ENCODE results near the gene SNX18. TPM values are rescaled to one million over a fixed set of nuclear protein-coding genes. Genes with fewer than 3 reads are reported as not detected.

The SNX18 gene
- total RNA-seq, 2 donors from 2014 or later, result 19.7 to 20.5 TPM

DNA sequence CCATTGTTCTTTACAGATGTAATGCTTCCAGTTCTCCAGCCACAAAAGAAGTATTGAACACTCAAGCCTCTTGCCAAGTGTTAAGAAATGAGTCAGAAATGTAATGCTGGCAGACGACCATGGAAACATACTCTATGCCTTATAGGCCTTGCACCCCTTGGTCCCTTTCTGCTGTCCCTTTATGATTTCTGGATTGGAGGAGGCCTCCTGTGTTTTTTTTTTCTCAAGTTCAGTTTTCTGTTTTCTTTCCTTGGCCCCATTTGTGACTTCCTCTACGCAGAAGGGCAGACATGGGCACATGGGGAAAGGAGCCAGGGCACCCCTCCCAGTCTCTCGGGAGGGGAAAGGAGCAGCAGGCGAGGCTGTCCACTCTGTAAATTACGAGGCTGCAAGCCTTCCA is 53.4 kb downstream of the SNX18 start:
- Histone ChIP-seq H3K9me3 (ENCODE audit: control insufficient read depth, low read length) (no peaks in the 10 kb centered on the region), H3K4me3 (ENCODE audit: low read length) (no peak overlapping the region), H3K9ac (ENCODE audit: extremely low read depth, low read length, poor library complexity, severe bottlenecking) (no peak overlapping the region), H3K27ac (ENCODE audit: low read depth, low read length) (no peak overlapping the region), H3K4me1 (ENCODE audit: control insufficient read depth, insufficient read depth, low read length) (no peaks in the 10 kb centered on the region), H3K36me3 (ENCODE audit: control insufficient read depth, insufficient read depth, low read length) (no peaks in the 10 kb centered on the region), H3K27me3 (ENCODE audit: control insufficient read depth, insufficient read depth, low read length, poor library complexity, severe bottlenecking) (no peaks in the 10 kb centered on the region)
- TF ChIP-seq CTCF (conservative IDR thresholded peaks at IDR 0.05), result no peak
- Mint-ChIP-seq H3K36me3 (ENCODE audit: low read depth) (no peaks in the 10 kb centered on the region), H3K4me3 (no peak overlapping the region), H3K9me3 (peaks cover 3% of the 10 kb centered on the region), H3K27ac (no peak overlapping the region), H3K4me1 (no peaks in the 10 kb centered on the region), H3K27me3 (ENCODE audit: insufficient read depth) (no peaks in the 10 kb centered on the region)
- DNase-seq, result no peak
- WGBS, 2 experiments (ENCODE audit: insufficient coverage in 1 of 2, insufficient read length in 1 of 2), result 92 to 100% methylated on average over 3 to 5 of the region's 5 CpGs

GRCh38 chr5:54571462-54571861 is 53.9 kb downstream of the SNX18 start:
- no peaks in the 10 kb centered on the region for H3K27me3 Mint-ChIP-seq (ENCODE audit: insufficient read depth)
- TF ChIP-seq CTCF (conservative IDR thresholded peaks at IDR 0.05), result no peak
- H3K9me3 ChIP-seq (ENCODE audit: control insufficient read depth, low read length), result no peaks in the 10 kb centered on the region
- peaks cover 3% of the 10 kb centered on the region for H3K9me3 Mint-ChIP-seq
- H3K4me3 Mint-ChIP-seq, result no peak overlapping the region
- no peaks in the 10 kb centered on the region for H3K27me3 ChIP-seq (ENCODE audit: control insufficient read depth, insufficient read depth, low read length, poor library complexity, severe bottlenecking)
- no peak overlapping the region for H3K4me3 ChIP-seq (ENCODE audit: low read length)
- H3K27ac Mint-ChIP-seq, result no peak overlapping the region
- no peak overlapping the region for H3K9ac ChIP-seq (ENCODE audit: extremely low read depth, low read length, poor library complexity, severe bottlenecking)
- DNase-seq, result peak; percentile 62
- H3K4me1 ChIP-seq (ENCODE audit: control insufficient read depth, insufficient read depth, low read length), result no peaks in the 10 kb centered on the region
- WGBS, 2 experiments (ENCODE audit: insufficient coverage in 1 of 2, insufficient read length in 1 of 2), result 72 to 79% methylated on average over 3 to 5 of the region's 5 CpGs
- no peaks in the 10 kb centered on the region for H3K4me1 Mint-ChIP-seq
- H3K27ac ChIP-seq (ENCODE audit: low read depth, low read length), result no peak overlapping the region
- no peaks in the 10 kb centered on the region for H3K36me3 Mint-ChIP-seq (ENCODE audit: low read depth)
- no peaks in the 10 kb centered on the region for H3K36me3 ChIP-seq (ENCODE audit: control insufficient read depth, insufficient read depth, low read length)

- Histone ChIP-seq H3K9ac (ENCODE audit: extremely low read depth, low read length, poor library complexity, severe bottlenecking) (no peak overlapping the region), H3K27me3 (ENCODE audit: control insufficient read depth, insufficient read depth, low read length, poor library complexity, severe bottlenecking) (no peaks in the 10 kb centered on the region), H3K27ac (ENCODE audit: low read depth, low read length) (no peak overlapping the region), H3K9me3 (ENCODE audit: control insufficient read depth, low read length) (no peaks in the 10 kb centered on the region), H3K4me3 (ENCODE audit: low read length) (no peak overlapping the region), H3K36me3 (ENCODE audit: control insufficient read depth, insufficient read depth, low read length) (no peaks in the 10 kb centered on the region), H3K4me1 (ENCODE audit: control insufficient read depth, insufficient read depth, low read length) (no peaks in the 10 kb centered on the region)
- H3K4me1 Mint-ChIP-seq, result no peaks in the 10 kb centered on the region
- no peak for TF ChIP-seq CTCF (conservative IDR thresholded peaks at IDR 0.05)
- 71 to 92% methylated on average over 2 to 4 of the region's 4 CpGs for WGBS, 2 experiments (ENCODE audit: insufficient coverage in 1 of 2, insufficient read length in 1 of 2)
- H3K9me3 Mint-ChIP-seq, result no peaks in the 10 kb centered on the region
- H3K27ac Mint-ChIP-seq, result no peak overlapping the region
- DNase-seq, result no peak
- H3K4me3 Mint-ChIP-seq, result no peak overlapping the region
- H3K27me3 Mint-ChIP-seq (ENCODE audit: insufficient read depth), result no peaks in the 10 kb centered on the region
- no peaks in the 10 kb centered on the region for H3K36me3 Mint-ChIP-seq (ENCODE audit: low read depth)
Measured at GRCh38 chr5:54573812-54574489, 56.4 kb downstream of the SNX18 start.

Measured in endodermal cell (in vitro differentiated cells).